NT2/D1 (cell line): ENCODE data around the gene DOCK7.

ENCODE experiments used
- SUZ12 ChIP-seq: IDR thresholded peaks from 2 replicates; pipeline ENCODE4 v1.6.1; 2011; ENCODE audit not compliant: insufficient read length, insufficient read depth; ENCODE audit errors: extremely low read depth
- YY1 ChIP-seq: IDR thresholded peaks from 2 replicates; pipeline ENCODE4 v1.6.1; 2011; ENCODE audit not compliant: insufficient read length, insufficient read depth
- ZNF274 ChIP-seq: IDR thresholded peaks from 2 replicates; pipeline ENCODE4 v1.6.1; 2011; ENCODE audit warnings: mild to moderate bottlenecking, low read depth, low read length

GRCh38 chr1:62643283-62643682 is 44.9 kb downstream of the DOCK7 start:
- TF ChIP-seq SUZ12 (no peak), ZNF274 (no peak), YY1 (no peak)
